Brain pericyte (primary cell): ENCODE data around the gene SMARCAD1.

Experiments
- DNase-seq: peaks from one replicate; pipeline ENCODE4 v3.0.0-alpha.2; 2012; ENCODE audit warnings: low read depth, low spot score

The SMARCAD1 gene

DNA sequence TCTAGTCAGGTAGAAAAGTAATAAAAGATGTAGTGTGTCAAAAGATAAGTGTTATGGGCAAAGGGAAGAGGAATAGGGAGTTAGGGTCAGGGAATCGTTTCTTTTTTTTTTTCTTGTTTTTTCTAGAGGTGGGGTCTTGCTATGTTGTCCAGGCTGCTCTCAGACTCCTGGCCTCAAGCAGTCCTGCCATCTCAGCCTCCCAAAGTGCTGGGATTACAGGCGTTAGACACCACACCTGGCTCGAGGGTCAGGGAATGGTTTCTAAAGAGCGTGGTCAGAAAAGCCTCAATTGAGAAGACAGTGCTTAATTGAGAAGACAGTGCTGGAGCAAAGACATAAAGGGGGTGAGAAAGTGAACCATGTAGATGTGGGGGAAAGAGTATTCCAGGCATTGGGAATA is 19.1 kb downstream of the SMARCAD1 start:
- DNase-seq: no peak

DNA sequence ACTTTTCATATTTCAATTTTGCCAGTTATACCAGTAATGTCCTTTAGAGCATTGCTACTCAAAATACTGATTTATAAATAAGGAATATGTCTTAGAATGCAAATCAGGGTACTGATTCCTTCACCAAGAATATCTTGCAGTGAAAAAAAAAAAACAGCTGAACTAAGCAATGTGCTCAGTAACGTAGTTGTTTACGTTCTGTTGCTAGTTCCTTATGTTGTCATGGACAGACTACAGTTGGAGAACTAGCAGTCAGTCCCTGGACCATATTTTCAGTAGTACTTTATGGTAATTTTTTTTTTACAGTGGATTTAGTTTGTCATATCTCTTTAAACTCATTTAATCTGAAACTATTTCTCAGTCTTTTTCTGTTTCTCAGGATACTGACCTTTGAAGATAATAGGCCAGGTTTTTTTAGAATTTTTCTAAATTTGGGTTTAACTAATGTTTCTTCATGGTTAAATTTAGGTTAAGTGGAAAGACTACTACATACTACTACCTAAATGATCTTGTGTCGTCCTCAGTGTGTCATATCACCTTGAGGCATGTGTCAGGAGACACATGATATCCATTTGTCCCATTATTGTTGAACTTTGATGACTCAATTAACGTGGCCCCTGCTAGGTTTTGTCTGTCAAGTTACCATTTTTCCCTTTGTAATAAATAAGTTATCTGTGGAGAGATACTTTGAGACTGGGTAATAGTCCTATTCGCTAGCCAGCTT is 21.0 kb downstream of the SMARCAD1 start:
- DNase-seq: no peak

DNA sequence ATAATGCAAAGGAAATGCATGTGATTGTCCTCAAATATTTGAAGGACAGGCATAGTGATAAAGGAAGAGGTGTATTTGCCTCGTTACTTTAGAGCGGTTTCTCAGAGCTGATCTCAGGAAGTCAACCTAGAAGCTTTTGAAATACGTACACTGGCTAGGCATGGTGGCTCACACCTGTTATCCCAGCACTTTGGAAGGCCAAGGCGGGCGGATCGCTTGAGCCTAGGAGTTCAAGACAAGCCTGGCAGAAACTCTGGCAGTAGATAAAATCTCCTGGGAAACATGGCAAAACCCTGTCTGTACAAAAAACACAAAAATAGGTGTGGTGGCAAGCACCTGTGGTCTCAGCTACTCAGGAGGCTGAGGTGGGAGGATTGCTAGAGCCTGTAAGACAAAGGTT is 24.9 kb downstream of the SMARCAD1 start:
- no peak for DNase-seq

DNA sequence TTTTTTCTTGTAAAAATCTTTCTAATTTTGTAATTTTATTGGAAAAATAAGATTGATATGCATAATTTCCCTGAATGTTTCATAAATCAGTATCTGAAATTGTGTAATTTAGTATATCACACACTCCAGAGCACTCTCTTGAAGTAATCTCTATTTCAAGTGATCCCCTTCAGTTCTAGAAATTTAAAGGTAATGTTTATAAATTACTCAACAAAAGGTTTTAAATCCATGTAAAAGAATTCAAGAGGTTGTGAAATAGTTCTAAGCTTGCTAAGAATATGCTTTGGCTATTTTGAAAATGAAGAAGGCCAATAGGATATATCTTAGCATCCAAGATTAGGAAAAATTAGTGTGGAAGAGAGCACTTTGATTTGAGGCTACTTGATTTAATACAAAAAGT is 28.2 kb downstream of the SMARCAD1 start:
- DNase-seq: no peak

DNA sequence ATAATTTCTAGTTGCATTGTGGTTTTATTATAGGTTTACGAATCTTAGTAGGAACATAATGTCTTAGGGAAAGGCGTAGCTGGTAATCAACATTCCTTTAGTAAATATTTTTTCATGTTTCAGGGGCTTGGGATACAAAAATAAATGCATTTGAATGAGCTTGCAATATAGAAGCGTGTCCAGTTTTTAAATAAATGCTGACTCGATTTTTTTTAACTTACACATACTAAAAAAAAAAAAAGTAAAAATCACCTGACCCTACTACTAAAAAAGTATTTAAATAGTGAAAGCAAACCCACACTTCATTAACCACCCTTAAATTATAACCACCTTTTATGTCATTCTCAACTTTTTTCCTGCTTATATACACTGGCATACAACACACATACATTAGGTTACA is 29.6 kb downstream of the SMARCAD1 start:
- no peak for DNase-seq

DNA sequence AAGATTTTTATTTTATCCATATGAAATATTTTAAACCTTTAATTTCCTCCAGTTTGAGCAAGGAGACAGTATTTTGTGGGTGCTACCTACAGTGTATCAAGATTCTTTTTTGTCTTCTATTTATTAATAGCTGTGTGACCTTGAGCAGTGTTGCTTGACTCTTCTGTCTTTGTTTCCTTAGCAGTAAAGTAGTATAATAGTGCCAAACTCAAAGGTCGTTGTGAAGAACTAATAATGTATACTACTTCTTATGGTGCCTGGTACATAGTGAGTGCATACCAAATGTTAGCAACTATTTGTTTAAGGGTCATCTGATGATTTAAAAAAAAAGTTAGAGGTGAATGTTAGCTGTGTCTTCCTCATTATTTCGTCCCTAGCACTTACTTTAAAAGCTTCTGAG is 30.5 kb downstream of the SMARCAD1 start:
- DNase-seq: no peak

DNA sequence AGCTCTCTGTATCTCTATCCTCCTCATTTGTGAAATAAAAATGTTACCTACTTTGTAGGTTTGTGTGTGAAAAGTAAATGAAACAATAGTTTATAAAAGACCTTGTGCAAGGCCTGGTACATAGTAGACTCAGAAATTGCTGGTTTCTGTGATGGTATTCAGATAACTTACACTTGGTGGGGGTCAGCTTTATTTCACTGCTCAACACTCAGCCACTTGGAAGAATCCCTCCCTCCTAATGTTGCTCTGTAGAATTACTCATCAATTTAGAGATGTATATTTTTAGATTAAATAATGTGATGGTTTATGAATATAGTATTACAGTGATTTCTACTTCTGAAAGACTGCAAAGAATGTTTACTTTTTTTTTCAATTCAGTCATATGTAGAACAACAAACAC is 32.7 kb downstream of the SMARCAD1 start:
- no peak for DNase-seq

DNA sequence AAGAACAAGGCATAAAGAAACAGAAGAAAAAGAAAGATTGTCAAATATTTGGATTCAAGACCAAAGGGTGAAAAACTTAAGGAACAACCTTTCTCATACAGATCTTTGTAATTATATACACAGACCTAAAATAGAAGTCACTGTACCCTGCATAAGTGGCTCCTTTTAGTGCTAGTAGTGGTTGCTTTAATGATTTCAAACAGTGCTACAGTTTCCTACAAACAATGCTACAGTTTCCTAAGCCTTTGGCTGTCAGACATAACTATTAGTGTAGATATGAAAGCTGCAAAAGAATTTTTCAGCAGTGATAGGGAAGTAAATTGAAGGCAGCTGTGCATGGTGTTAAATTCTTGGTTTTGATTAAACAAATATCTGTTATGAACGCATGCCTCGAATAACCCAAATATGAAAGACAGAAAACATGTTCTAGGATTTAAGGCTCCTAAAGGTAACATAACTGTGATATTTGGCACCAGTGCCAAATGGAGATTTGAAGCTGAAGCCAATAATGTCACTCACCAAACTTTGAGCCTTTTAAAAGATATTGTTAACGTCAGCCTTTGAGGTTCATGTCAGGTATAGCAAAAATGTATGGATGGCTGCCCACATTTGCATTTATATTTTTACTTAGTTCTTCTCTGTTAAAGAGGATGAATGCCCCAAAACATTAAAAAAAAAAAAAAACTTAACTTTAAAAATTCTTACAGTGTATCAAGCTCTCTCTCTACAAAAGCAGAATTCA is 36.6 kb downstream of the SMARCAD1 start:
- DNase-seq: no peak

DNA sequence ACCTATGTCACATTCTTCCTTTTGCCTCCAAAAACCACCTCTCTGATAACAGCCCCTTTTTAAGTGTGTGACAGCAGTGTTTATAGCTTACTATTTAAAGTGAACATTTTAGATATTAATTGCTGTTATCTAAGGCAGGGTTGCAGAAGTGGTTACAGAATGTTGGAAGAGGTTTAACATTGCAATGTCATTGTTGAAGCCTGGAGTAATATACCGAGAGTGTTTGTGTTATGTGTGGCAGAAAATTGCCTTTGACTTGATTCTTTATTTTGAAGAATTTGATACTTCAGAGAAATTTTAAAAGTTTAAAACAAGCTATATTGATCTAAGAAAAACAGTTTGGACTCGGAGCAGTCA is 37.1 kb downstream of the SMARCAD1 start:
- DNase-seq: no peak

DNA sequence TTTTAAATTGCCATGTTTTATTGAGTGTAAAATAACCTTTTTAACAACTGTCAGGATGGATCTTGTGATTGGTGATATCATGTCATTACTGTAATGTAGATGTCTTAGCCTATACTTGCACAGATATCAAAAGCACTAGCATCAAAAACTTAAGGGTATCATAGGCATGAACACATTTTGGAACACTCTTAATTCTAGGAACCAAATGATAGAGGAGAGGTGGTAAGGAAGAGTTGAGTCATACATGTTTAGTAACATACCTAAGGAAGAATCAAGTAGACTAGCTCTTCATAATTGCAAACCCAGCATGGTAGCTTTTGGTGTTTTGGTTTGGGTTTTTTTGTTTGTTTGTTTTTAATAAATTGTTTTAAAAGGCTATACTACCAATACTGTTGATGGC is 43.4 kb downstream of the SMARCAD1 start:
- DNase-seq: no peak

DNA sequence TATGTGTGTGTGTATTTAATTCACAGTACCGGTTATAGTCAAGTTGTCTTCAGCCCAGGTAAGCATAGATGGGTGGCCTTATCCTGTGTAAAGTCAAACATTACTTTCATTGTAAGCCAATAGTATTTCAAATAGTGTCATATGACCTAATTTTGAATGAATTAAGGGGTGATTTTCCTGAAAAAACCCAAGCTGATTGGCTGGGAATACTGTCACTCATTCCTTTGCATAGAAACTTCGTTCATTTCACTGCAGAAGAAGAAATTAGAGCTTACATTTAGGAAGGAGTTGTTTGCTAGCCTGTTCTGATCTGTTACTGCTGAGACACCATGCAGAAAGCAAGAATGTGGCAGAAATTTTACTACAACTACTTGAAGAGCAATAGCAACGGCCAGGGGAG is 45.4 kb downstream of the SMARCAD1 start:
- DNase-seq: no peak

DNA sequence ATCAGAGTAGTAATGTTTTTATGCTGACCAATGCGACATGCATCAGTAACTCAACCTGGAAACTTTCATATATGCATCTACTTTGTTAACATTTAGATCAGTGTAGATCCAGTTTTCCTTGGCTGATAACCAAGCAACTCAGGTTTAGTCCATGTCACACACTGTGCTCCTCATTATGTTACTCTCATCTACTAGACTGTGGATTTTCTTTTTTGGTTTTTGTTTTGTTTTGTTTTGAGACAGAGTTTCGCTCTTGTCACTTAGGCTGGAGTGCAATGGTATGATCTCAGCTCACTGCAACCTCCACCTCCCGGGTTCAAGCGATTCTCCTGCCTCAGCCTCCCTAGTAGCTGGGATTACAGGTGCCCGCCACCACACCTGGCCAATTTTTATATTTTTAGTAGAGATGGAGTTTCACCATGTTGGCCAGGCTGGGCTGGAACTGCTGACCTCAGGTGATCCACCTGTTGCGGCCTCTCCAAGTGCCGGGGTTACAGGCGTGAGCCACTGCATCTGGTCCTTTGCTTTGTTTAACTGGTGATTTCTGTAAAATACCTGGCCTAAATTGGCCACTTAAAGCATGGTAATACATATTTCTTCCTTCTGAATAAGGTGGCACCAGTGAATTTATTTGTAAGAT is 48.6 kb downstream of the SMARCAD1 start:
- DNase-seq: no peak

DNA sequence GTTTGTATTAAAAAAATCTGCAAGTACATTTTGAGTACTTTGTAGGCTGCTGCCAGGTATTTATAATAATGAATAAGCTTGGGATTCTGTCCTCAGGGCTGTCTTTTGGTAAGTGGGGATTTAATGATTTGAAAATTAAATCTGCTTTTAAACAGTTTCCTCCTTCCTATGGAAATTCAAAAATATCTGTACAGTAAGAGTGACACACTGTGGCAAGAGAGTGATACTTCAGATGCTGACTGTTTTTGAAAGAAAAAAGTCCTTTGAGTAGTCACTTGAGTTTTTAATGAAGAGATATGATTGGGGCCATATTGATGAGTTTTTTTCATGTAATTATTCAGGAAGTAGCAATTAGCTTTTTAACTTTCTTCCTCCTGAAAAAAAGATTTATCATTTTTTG is 49.2 kb downstream of the SMARCAD1 start:
- DNase-seq: no peak

DNA sequence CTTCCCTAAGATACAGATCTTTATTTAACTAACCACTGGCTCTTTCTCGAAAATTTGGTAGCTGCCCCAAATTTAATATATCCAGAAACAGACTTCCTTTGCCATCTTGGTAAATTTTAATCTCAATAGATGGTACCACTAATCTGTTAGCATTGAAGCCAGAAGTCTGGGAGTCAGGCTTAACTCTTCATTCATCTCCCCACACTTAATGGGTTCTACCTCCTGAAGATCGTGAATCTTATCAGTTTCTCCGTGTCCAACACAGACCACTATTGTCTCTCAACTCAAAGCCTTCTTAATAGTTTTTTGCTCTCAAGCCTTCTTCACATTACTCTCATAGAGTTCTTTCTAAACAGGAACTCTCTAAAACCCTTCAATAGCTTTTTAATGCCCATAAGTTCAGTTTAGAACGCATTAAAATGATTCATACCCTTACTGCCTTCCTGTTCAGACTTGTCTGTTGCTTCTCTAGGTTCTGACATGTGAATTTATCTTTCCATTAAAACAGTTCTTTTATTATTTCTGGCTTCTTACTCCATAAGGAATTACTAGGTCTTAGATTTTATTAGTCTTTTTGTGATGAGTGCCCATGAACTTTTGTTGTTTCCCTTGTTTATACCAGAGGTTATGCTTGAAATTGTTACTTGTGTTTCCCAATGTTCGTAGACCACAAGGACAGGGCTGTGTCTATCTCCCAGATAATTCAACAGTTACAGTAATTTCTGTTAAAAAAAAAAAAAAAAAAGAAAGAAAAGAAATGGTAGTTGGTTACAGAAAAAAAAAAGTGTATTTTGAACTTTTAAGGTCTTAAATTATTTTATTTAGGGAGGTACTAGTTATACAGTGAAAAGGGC is 54.7 kb downstream of the SMARCAD1 start:
- DNase-seq: no peak

DNA sequence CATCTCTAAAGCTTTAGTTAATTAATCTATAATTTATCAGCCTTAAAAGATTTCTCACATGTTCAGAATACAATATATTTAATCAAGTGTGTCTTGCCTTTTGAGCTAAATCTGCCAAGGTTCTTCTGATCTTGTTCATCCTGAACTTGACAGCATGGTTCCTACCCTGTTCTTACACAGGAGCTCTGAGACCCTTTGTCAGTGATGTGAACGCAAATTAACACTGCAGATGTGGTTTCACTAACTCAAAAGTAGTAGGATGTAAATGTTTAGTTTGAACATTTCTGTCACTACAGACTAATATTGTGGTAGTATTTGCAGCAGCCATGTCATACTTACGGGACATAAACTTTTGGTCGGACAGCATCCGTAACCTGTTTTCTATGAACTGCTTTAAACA is 59.4 kb downstream of the SMARCAD1 start:
- no peak for DNase-seq

DNA sequence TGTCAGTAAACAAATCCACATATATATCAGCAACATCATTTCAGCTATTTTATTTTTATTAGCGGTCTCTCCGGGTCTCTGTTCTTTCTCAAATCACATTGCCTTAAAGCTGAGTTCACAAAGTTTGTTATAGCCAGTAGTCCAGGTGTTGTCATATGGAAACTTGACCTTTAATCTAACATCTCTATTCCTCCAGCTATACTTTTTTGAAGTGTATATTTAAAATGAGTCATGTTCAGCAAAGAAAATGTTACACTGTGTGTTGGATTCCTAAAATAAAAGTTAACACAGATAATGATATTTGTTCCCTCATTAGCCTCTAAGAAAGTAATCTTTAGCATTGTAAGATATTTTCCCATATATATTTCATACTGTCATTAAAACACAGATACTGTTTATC is 63.6 kb downstream of the SMARCAD1 start:
- no peak for DNase-seq

DNA sequence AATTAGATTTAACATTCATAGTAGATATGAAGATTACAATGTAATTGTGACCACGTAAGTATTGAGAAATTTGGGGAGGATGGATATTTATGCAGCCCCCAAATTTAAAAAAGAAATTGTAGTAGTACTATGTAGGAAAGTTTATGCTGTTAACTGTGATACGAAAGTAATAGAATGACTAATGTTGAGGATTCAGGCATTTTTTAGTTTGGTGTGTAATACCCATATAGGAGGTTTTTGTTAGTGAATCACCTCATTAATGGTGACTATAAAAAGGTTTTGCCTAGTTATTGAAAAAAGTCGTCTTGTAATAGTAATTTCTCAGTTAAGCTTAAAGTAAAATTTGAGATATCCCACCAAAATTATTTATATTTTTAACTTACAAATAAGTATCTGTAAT is 67.2 kb downstream of the SMARCAD1 start:
- DNase-seq: no peak

DNA sequence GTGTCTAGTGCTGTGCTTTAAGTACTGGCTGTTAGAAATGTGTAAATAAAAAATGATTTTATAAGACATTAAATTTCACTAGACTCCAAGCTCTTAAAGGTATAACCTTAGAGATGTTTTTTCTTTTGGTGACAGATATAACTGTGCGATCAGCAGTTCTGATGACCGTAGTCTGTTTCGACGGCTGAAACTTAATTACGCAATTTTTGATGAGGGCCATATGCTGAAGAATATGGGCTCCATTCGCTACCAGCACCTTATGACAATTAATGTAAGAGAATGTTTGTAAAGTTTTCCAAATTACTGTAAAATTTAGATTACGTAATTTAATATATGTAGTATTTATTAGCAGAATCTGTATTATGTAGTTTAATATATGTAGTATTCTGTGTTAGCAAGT is 68.5 kb downstream of the SMARCAD1 start:
- DNase-seq: no peak

DNA sequence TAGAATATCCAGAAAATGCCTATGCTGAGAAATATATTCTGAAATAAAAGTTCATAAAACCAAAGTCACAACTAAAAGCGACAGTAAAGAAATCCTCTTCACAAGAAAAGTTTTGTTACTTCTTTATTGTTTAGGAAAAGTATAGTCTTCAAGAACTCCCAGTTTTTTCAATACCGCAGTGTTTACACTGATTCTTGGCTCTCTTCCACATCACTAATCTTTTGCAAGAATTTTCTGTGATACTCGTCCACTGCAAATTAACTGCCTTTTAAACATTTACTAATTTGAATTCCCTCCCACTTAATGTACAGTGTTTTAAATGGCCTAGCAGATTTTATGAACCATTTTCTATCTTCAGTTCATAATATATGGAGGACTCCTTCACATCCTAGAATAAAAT is 69.9 kb downstream of the SMARCAD1 start:
- DNase-seq: no peak

DNA sequence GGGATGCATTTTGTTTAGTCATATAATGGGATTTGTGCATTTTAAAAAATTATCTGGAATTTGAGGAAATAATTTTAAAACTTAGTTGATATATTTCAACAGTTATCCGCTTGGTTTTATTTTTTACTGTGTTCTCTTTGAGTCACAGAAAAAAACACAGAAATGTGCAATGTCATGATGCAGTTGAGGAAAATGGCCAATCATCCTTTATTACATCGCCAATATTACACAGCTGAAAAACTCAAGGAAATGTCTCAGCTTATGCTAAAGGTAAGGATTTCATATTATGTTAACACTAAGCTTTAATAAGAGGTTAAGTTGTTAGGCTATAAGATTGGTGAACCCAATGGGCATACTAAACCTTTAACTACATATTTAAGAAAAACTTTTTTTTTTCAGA is 71.1 kb downstream of the SMARCAD1 start:
- no peak for DNase-seq

DNA sequence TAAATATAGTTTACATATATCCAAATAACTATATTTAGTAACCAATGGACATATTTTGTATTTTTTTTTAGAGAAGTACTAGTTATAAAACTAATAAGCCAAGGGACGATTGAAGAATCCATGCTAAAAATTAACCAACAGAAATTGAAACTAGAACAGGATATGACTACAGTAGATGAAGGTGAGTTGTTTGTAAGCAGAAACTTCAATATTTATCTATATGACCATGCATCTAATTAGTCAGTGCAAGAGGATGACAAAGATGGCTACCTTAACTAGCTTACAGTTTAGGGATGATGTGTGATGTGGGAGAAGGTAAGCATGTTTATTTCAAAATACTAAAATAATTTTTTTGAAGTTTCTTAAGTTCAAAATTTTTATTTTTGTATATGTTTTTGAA is 77.2 kb downstream of the SMARCAD1 start:
- DNase-seq: no peak

DNA sequence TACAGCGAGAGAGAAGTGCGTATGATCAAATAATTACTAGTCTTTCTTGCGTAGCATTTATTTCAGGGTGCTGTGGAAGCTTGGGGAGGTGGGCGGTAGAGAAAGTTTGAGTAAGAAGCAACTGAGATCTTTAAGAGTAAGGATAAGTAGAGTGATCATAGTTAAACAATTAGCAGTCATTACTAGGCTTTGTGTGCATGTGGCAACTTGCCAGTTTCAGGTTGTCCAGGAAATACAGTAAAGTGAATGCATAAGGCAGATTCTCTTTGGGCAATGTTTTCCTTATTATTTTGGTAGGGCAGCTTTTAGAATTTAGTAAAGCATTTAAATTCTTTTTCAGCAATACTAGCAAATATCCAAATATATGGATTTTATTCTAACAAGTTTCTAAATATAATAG is 78.0 kb downstream of the SMARCAD1 start:
- no peak for DNase-seq
